LNCAP (cell line): ENCODE results near the gene VAV3.

Experiments
- CTCF ChIP-seq: fragments of 450-650 bp; IDR thresholded peaks from 2 replicates; pipeline ENCODE4 v1.5.1; 2017; ENCODE audit warnings: mild to moderate bottlenecking

Gene VAV3

DNA sequence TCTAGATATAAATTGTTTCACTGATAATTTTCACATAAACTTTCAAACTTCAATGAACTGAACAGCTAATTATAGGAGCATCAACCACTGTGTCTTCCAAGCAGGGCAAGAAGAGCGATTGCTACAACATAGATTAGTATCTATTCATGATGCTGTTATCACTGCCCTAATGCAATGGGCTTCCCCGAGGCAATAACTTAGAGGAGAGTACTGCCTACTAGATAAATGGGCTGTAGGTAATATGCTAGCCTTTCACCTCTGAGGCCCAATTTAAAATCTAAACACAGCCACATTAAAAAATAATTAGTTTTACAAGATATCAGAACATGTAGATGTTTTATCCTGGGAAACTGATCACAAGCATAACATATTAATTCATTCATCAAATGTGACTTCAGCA is 318.0 kb downstream of the VAV3 start:
- no peak for TF ChIP-seq CTCF

- TF ChIP-seq CTCF: no peak
Observed at GRCh38 chr1:107643766-107644165, 321.2 kb downstream of the VAV3 start.

DNA sequence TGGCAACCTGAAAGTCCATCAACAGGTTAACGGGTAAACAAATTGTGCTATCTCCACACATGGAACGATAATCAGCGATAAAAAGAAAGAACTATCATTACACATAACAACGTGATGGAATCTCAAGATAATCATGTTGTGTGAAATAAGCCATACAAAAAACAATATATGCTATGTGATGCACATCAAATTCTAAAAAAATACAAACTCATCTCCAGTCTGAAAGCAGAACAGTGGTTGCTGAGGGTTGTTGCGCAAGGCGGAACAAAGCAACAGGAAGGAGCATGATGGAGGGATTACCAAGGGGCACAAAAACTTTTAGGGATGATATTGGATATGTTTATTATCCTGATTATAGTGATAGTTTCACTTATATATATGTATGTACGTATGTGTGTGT is 324.8 kb downstream of the VAV3 start:
- TF ChIP-seq CTCF: no peak

DNA sequence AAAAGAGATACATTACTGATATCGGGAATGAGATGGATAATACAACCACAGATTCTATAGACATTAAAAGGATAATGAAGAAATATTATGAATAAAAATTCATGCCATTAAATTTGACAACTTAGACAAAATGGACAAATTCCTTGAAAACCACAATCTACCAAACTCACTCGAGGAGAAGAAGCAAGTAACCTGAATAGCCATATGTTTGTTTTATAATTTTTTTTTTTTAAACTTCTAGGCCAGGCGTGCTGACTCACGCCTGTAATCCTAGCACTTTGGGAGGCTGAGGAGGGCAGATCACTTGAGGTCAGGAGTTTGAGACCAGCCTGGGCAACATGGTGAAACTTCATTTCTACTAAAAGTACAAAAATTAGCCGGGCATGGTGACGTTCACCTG is 327.9 kb downstream of the VAV3 start:
- TF ChIP-seq CTCF: no peak

DNA sequence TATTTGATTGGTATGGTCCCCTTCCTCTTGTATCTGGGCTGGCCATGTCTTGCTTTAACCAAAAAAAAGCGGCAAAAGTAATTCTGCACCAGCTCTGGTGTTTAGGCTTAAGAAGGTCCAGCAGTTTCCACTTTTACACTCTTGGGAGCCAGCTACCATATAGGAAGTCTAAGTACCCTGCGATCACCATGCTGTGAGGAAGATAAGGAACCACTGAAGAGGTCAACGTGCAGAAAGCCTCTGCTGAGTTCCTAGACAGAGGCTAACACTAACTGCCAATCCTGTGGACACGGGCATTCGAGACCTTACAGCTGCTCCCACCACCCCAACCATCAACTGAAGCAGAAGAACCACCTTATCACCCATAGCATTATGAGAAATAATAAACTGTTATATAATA is 331.4 kb downstream of the VAV3 start:
- TF ChIP-seq CTCF: no peak

DNA sequence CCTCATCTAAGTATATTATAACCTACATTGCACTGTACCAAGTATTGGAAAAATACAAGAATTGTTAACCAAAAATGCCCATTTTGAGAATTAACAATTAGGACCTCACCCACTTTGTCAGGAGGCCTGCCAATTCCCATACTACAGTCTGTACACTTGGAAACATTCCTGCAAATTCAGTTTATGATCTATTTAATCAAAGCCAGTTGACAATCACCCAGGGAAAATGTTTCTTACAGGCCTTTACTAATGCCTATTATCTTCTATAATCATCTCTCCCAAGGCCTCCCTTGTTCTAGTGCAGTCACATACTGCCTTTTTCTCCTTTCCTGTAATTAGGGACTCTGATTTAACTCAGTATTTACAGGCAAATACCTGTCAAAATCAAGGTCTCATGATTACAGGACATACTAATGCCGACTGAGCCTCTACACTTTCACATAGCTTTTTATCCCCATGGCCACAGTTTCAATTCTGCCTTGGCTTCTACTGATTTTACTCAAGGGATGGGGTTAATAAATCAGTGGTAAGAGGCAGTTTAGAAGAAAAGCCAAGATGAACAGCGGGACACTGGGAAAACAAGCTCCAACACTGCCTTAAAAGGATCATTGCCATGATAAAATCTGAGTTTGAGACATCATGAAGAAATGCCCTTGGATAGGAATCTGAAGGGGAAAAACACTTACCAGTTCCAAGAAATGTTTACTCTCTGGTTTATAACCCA is 338.7 kb downstream of the VAV3 start:
- no peak for TF ChIP-seq CTCF

DNA sequence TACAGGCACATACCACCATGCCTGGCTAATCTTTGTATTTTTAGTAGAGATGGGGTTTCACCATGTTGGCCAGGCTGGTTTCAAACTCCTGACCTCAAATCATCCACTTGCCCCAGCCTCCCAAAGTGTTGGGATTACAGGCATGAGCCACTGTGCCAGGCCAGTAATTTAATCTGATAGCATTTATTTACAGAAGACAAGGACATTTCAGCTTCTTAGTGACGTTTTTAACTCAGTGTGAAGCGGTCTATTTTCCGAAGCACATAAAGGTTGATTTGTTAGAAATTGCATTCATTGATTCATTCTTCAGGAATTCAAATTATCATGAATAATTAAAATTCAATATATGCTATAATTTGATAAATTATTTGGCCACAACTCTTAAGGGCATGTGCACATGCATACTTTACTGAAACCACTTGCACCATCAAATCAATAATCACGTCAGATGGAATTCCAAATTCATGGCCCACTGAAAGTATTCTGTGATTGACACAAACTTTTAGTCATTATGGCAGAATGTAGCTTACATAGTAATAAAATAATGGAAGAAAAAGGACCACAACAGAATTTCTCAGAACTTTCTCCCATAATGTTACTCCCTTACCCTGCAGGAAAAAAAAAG is 339.5 kb downstream of the VAV3 start:
- TF ChIP-seq CTCF: no peak
